ENCODE results near the gene TMEM150A.
"Not testable (repeated sequence)": the region's sequence is repeated elsewhere in the genome, so short reads cannot be mapped to it uniquely, and the experiment has no call there.

TMEM150A gene

GRCh38 chr2:85595301-85596025, 7.0 kb downstream of the TMEM150A start, which contains the start of gene RNF181:
Gene RNF181, plus strand, starts transcription at chr2:85595745. Its CDS starts 19 bp downstream, at chr2:85595764.
- peak; percentile 67 to 92 for DNase-seq (ENCODE audit: low read depth in 1 of 2, low spot score in 1 of 2)

- no peak for DNase-seq (ENCODE audit: low read depth in 1 of 2, low spot score in 1 of 2)
Observed at GRCh38 chr2:85594715-85595300, 7.7 kb downstream of the TMEM150A start.

- DNase-seq (ENCODE audit: low read depth in 1 of 2, low spot score in 1 of 2) = no peak
Observed at GRCh38 chr2:85593023-85593422, 9.5 kb downstream of the TMEM150A start.

GRCh38 chr2:85592299-85592698, 10.2 kb downstream of the TMEM150A start:
- DNase-seq (ENCODE audit: low read depth in 1 of 2, low spot score in 1 of 2) = not testable (repeated sequence)

GRCh38 chr2:85591563-85591962, 10.9 kb downstream of the TMEM150A start:
- DNase-seq (ENCODE audit: low read depth in 1 of 2, low spot score in 1 of 2) = no peak

- no peak for DNase-seq (ENCODE audit: low read depth in 1 of 2, low spot score in 1 of 2)
Observed at GRCh38 chr2:85590950-85591349, 11.5 kb downstream of the TMEM150A start.

GRCh38 chr2:85589982-85590791, 12.3 kb downstream of the TMEM150A start:
- no peak for DNase-seq (ENCODE audit: low read depth in 1 of 2, low spot score in 1 of 2)

- no peak for DNase-seq (ENCODE audit: low read depth in 1 of 2, low spot score in 1 of 2)
Observed at GRCh38 chr2:85589181-85589580, 13.3 kb downstream of the TMEM150A start.

GRCh38 chr2:85588645-85589044, 13.9 kb downstream of the TMEM150A start:
- no peak for DNase-seq (ENCODE audit: low read depth in 1 of 2, low spot score in 1 of 2)

GRCh38 chr2:85588236-85588635, 14.3 kb downstream of the TMEM150A start:
- DNase-seq (ENCODE audit: low read depth in 1 of 2, low spot score in 1 of 2) = no peak

- DNase-seq (ENCODE audit: low read depth in 1 of 2, low spot score in 1 of 2) = no peak
Observed at GRCh38 chr2:85585781-85586105, 16.8 kb downstream of the TMEM150A start.

GRCh38 chr2:85584857-85585780, 17.4 kb downstream of the TMEM150A start:
- no peak for DNase-seq (ENCODE audit: low read depth in 1 of 2, low spot score in 1 of 2)

GRCh38 chr2:85584354-85584856, 18.1 kb downstream of the TMEM150A start, which contains the start of gene VAMP5:
Gene VAMP5, plus strand, starts transcription at chr2:85584431. Its CDS starts 60 bp downstream, at chr2:85584491.
- no peak for DNase-seq (ENCODE audit: low read depth in 1 of 2, low spot score in 1 of 2)

GRCh38 chr2:85583667-85584353, 18.7 kb downstream of the TMEM150A start:
- DNase-seq (ENCODE audit: low read depth in 1 of 2, low spot score in 1 of 2) = no peak

GRCh38 chr2:85582492-85582891, 20.0 kb downstream of the TMEM150A start:
- no peak for DNase-seq (ENCODE audit: low read depth in 1 of 2, low spot score in 1 of 2)

GRCh38 chr2:85580206-85580605, 22.3 kb downstream of the TMEM150A start:
- DNase-seq (ENCODE audit: low read depth in 1 of 2, low spot score in 1 of 2) = no peak

GRCh38 chr2:85579266-85579935, 23.1 kb downstream of the TMEM150A start:
- no peak for DNase-seq (ENCODE audit: low read depth in 1 of 2, low spot score in 1 of 2)

- no peak for DNase-seq (ENCODE audit: low read depth in 1 of 2, low spot score in 1 of 2)
Observed at GRCh38 chr2:85578243-85579180, 24.0 kb downstream of the TMEM150A start.
